RWPE1 (cell line): Measurements from ENCODE around the gene TMEM140.

Experiments
- CTCF ChIA-PET: fragments of 350-600 bp; sonication (Branson Sonifier 250); formaldehyde crosslinking; extraction: SDS; loops from one replicate; lab custom pipeline; 2021; lab: Yijun Ruan, JAX
- POLR2A ChIA-PET: fragments of 400-600 bp; formaldehyde crosslinking; extraction: SDS; loops from one replicate; lab custom pipeline; 2020; ENCODE audit warnings: antibody characterized with exemption; ENCODE audit not compliant: low non-redundant PET; lab: Yijun Ruan, JAX
- DNase-seq: peaks from one replicate; pipeline ENCODE4 v3.0.0; 2012; ENCODE audit warnings: low spot score
- H3K27ac ChIP-seq: fragments of 450-650 bp; 2 replicates; pipeline ENCODE4 v1.5.1; 2017
- CTCF ChIP-seq: fragments of 450-650 bp; conservative IDR thresholded peaks from 2 replicates; pipeline ENCODE4 v1.5.1; 2017; ENCODE audit warnings: low read depth, mild to moderate bottlenecking

Gene TMEM140

GRCh38 chr7:135143885-135144668, 3.8 kb upstream of the TMEM140 start:
- H3K27ac ChIP-seq, result no peak overlapping the region
- CTCF ChIA-PET, result interaction anchor here (0.6 kb wide), 1 partner anchor 433 kb away, joined by 6 read pairs; no protein-coding TSS in a partner anchor
- DNase-seq, result no peak
- POLR2A ChIA-PET, result no interaction called here
- TF ChIP-seq CTCF, result no peak

- no peak for DNase-seq
- POLR2A ChIA-PET, result no interaction called here
- TF ChIP-seq CTCF, result no peak
- no peak overlapping the region for H3K27ac ChIP-seq
- CTCF ChIA-PET, result interaction anchor here (0.5 kb wide), 1 partner anchor 51 kb away, joined by 3 read pairs; no protein-coding TSS in a partner anchor
These were observed 452 bp upstream of the TMEM140 start for GRCh38 chr7:135147341-135147898.

GRCh38 chr7:135150072-135150782, 2.4 kb downstream of the TMEM140 start:
- H3K27ac ChIP-seq, result no peak overlapping the region
- POLR2A ChIA-PET, result no interaction called here
- CTCF ChIA-PET, result no interaction called here
- DNase-seq, result no peak
- no peak for TF ChIP-seq CTCF

- H3K27ac ChIP-seq, result no peak overlapping the region
- POLR2A ChIA-PET, result no interaction called here
- TF ChIP-seq CTCF, result no peak
- DNase-seq, result no peak
- CTCF ChIA-PET, result no interaction called here
These were observed 3.3 kb downstream of the TMEM140 start for GRCh38 chr7:135151132-135151531.

- no peak for TF ChIP-seq CTCF
- no peak overlapping the region for H3K27ac ChIP-seq
- no peak for DNase-seq
- ChIA-PET CTCF (no interaction called here), POLR2A (no interaction called here)
These were observed 3.7 kb downstream of the TMEM140 start for GRCh38 chr7:135151533-135151932.

- no peak overlapping the region for H3K27ac ChIP-seq
- ChIA-PET POLR2A (no interaction called here), CTCF (no interaction called here)
- DNase-seq, result no peak
- no peak for TF ChIP-seq CTCF
These were observed 4.6 kb downstream of the TMEM140 start for GRCh38 chr7:135152442-135152841.
